CD4-positive, alpha-beta T cell treated with Interleukin-15 for 4 hours (primary cell): ENCODE results near the gene CAPN12.
"Not testable (repeated sequence)": the region's sequence is repeated elsewhere in the genome, so short reads cannot be mapped to it uniquely, and the experiment has no call there.

Source experiments
- DNase-seq: peaks from one replicate; pipeline ENCODE4 v3.0.0-alpha.2; 2020; ENCODE audit warnings: low spot score

Gene CAPN12

GRCh38 chr19:38744298-38744681 is at the start of gene CAPN12:
Gene CAPN12 (minus strand): TSS chr19:38744474. CDS start chr19:38744165, 309 bp downstream.
- DNase-seq, result no peak

GRCh38 chr19:38793671-38794070 is 49.4 kb upstream of the CAPN12 start:
- no peak for DNase-seq

GRCh38 chr19:38793177-38793576 is 48.9 kb upstream of the CAPN12 start:
- DNase-seq, result no peak

GRCh38 chr19:38792250-38793111 is 48.2 kb upstream of the CAPN12 start:
- DNase-seq, result peak; percentile 36

- DNase-seq, result not testable (repeated sequence)
Observed at GRCh38 chr19:38791451-38792064, 47.3 kb upstream of the CAPN12 start.

GRCh38 chr19:38790507-38791403 is 46.5 kb upstream of the CAPN12 start:
- not testable (repeated sequence) for DNase-seq

- no peak for DNase-seq
Observed at GRCh38 chr19:38788478-38789243, 44.4 kb upstream of the CAPN12 start, which contains the start of gene LGALS7B. Gene LGALS7B (plus strand): TSS chr19:38789200. CDS start chr19:38789227, 27 bp downstream.

GRCh38 chr19:38786572-38787265 is 42.4 kb upstream of the CAPN12 start:
- DNase-seq, result no peak

GRCh38 chr19:38786061-38786460 is 41.8 kb upstream of the CAPN12 start:
- not testable (repeated sequence) for DNase-seq

GRCh38 chr19:38785187-38785699 is 41.0 kb upstream of the CAPN12 start:
- no peak for DNase-seq

GRCh38 chr19:38784224-38784623 is 40.0 kb upstream of the CAPN12 start:
- DNase-seq, result no peak

- not testable (repeated sequence) for DNase-seq
Observed at GRCh38 chr19:38782212-38782611, 37.9 kb upstream of the CAPN12 start.

GRCh38 chr19:38781058-38781457 is 36.8 kb upstream of the CAPN12 start:
- DNase-seq, result no peak

GRCh38 chr19:38780443-38780842 is 36.2 kb upstream of the CAPN12 start:
- DNase-seq, result no peak

GRCh38 chr19:38778733-38779132 is 34.5 kb upstream of the CAPN12 start:
- no peak for DNase-seq

GRCh38 chr19:38774181-38774950 is 30.1 kb upstream of the CAPN12 start:
- no peak for DNase-seq

GRCh38 chr19:38773469-38774177 is 29.3 kb upstream of the CAPN12 start, which contains the start of gene LGALS7:
Gene LGALS7 (minus strand): TSS chr19:38773517. CDS start chr19:38773492, 25 bp downstream.
- DNase-seq, result no peak

GRCh38 chr19:38771569-38771968 is 27.3 kb upstream of the CAPN12 start:
- DNase-seq, result not testable (repeated sequence)

- DNase-seq, result not testable (repeated sequence)
Observed at GRCh38 chr19:38770949-38771275, 26.6 kb upstream of the CAPN12 start.
